Stomach (tissue), 4 donors: ENCODE measurements around the gene LAMB1.

Experiments used
- CTCF ChIP-seq, 7 experiments: fragments of 450-650 bp in 4 of 7; fragments of 200-600 bp in 3 of 7; sonication (generic) in 3 of 7; IDR thresholded peaks; one replicate each; pipeline ENCODE4 v1.5.1; 2016 to 2019; ENCODE audit warnings: antibody characterized with exemption in 7 of 7, control low read depth in 2 of 7, mild to moderate bottlenecking in 1 of 7
- EP300 ChIP-seq: sonication (generic); formaldehyde crosslinking; IDR thresholded peaks from one replicate; pipeline ENCODE4 v1.6.1; 2017; ENCODE audit warnings: antibody characterized with exemption
- POLR2A ChIP-seq, 4 donors: fragments of 450-650 bp; IDR thresholded peaks; one replicate each; pipeline ENCODE4 v1.6.1; 2016; ENCODE audit warnings: antibody characterized with exemption in 4 of 4, control low read depth in 2 of 4, mild to moderate bottlenecking in 1 of 4, moderate library complexity in 1 of 4

GRCh38 chr7:108012499-108013430 is 9.8 kb upstream of the LAMB1 start:
- no peak for TF ChIP-seq CTCF (IDR thresholded peaks at IDR 0.05)
- no peak for TF ChIP-seq POLR2A (IDR thresholded peaks at IDR 0.05)
- no peak for TF ChIP-seq EP300
